ENCODE results near the gene UNC5C. TPM values are rescaled to one million over a fixed set of nuclear protein-coding genes. Genes with fewer than 3 reads are reported as not detected.

Gene UNC5C
- total RNA-seq, 1 donor from 2014 or later, result 0.97 TPM

GRCh38 chr4:95220205-95221175 lies 328.3 kb downstream of the UNC5C start:
- no peaks in the 10 kb centered on the region for H3K4me1 Mint-ChIP-seq (ENCODE audit: unreplicated experiment)
- TF ChIP-seq, protein P1, sequence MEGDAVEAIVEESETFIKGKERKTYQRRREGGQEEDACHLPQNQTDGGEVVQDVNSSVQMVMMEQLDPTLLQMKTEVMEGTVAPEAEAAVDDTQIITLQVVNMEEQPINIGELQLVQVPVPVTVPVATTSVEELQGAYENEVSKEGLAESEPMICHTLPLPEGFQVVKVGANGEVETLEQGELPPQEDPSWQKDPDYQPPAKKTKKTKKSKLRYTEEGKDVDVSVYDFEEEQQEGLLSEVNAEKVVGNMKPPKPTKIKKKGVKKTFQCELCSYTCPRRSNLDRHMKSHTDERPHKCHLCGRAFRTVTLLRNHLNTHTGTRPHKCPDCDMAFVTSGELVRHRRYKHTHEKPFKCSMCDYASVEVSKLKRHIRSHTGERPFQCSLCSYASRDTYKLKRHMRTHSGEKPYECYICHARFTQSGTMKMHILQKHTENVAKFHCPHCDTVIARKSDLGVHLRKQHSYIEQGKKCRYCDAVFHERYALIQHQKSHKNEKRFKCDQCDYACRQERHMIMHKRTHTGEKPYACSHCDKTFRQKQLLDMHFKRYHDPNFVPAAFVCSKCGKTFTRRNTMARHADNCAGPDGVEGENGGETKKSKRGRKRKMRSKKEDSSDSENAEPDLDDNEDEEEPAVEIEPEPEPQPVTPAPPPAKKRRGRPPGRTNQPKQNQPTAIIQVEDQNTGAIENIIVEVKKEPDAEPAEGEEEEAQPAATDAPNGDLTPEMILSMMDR (IDR thresholded peaks at IDR 0.05; ENCODE audit: unreplicated experiment), result no peak
- H3K4me3 Mint-ChIP-seq (ENCODE audit: unreplicated experiment), result no peak overlapping the region
- H3K36me3 Mint-ChIP-seq (ENCODE audit: low read depth, unreplicated experiment), result no peaks in the 10 kb centered on the region
- no peak for DNase-seq (ENCODE audit: low spot score)
- H3K9me3 Mint-ChIP-seq (ENCODE audit: unreplicated experiment), result no peaks in the 10 kb centered on the region
- H3K27me3 Mint-ChIP-seq (ENCODE audit: unreplicated experiment), result peaks cover 1% of the 10 kb centered on the region
- H3K27ac Mint-ChIP-seq (ENCODE audit: unreplicated experiment), result no peak overlapping the region

GRCh38 chr4:95219109-95219508 lies 329.7 kb downstream of the UNC5C start:
- no peak overlapping the region for H3K27ac Mint-ChIP-seq (ENCODE audit: unreplicated experiment)
- H3K9me3 Mint-ChIP-seq (ENCODE audit: unreplicated experiment), result no peaks in the 10 kb centered on the region
- DNase-seq (ENCODE audit: low spot score), result no peak
- H3K4me3 Mint-ChIP-seq (ENCODE audit: unreplicated experiment), result no peak overlapping the region
- H3K36me3 Mint-ChIP-seq (ENCODE audit: low read depth, unreplicated experiment), result no peaks in the 10 kb centered on the region
- peaks cover 1% of the 10 kb centered on the region for H3K27me3 Mint-ChIP-seq (ENCODE audit: unreplicated experiment)
- TF ChIP-seq, protein P1 (IDR thresholded peaks at IDR 0.05; ENCODE audit: unreplicated experiment), result no peak
- H3K4me1 Mint-ChIP-seq (ENCODE audit: unreplicated experiment), result no peaks in the 10 kb centered on the region

GRCh38 chr4:95217197-95217596 lies 331.6 kb downstream of the UNC5C start:
- no peak for DNase-seq (ENCODE audit: low spot score)
- H3K27ac Mint-ChIP-seq (ENCODE audit: unreplicated experiment), result no peak overlapping the region
- no peaks in the 10 kb centered on the region for H3K9me3 Mint-ChIP-seq (ENCODE audit: unreplicated experiment)
- TF ChIP-seq, protein P1 (IDR thresholded peaks at IDR 0.05; ENCODE audit: unreplicated experiment), result no peak
- no peak overlapping the region for H3K4me3 Mint-ChIP-seq (ENCODE audit: unreplicated experiment)
- peaks cover 3% of the 10 kb centered on the region for H3K27me3 Mint-ChIP-seq (ENCODE audit: unreplicated experiment)
- no peaks in the 10 kb centered on the region for H3K36me3 Mint-ChIP-seq (ENCODE audit: low read depth, unreplicated experiment)
- H3K4me1 Mint-ChIP-seq (ENCODE audit: unreplicated experiment), result peaks cover 3% of the 10 kb centered on the region

DNA sequence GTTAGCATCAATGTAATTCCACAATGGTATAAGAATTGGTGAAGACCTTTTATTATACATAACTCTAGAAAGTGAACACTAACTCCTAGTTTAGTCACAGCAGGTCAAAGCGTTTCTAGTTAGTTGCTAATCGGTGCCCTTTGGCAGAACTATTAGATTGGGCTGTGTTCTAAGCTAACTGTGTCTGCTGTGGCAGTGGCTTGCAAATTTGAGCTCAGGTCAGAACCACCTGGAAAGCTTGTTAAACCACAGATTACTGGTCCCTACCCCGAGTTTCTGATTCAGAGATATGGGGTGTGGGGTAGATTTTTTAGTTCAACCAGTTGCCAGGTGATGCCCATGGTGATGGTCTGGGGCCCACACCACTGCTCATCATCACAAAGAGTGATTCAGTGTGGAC lies 332.1 kb downstream of the UNC5C start:
- Mint-ChIP-seq H3K9me3 (ENCODE audit: unreplicated experiment) (no peaks in the 10 kb centered on the region), H3K4me3 (ENCODE audit: unreplicated experiment) (no peak overlapping the region), H3K36me3 (ENCODE audit: low read depth, unreplicated experiment) (no peaks in the 10 kb centered on the region), H3K4me1 (ENCODE audit: unreplicated experiment) (peaks cover 3% of the 10 kb centered on the region), H3K27me3 (ENCODE audit: unreplicated experiment) (peaks cover 2% of the 10 kb centered on the region), H3K27ac (ENCODE audit: unreplicated experiment) (no peak overlapping the region)
- TF ChIP-seq, protein P1 (IDR thresholded peaks at IDR 0.05; ENCODE audit: unreplicated experiment), result no peak
- DNase-seq (ENCODE audit: low spot score), result no peak

DNA sequence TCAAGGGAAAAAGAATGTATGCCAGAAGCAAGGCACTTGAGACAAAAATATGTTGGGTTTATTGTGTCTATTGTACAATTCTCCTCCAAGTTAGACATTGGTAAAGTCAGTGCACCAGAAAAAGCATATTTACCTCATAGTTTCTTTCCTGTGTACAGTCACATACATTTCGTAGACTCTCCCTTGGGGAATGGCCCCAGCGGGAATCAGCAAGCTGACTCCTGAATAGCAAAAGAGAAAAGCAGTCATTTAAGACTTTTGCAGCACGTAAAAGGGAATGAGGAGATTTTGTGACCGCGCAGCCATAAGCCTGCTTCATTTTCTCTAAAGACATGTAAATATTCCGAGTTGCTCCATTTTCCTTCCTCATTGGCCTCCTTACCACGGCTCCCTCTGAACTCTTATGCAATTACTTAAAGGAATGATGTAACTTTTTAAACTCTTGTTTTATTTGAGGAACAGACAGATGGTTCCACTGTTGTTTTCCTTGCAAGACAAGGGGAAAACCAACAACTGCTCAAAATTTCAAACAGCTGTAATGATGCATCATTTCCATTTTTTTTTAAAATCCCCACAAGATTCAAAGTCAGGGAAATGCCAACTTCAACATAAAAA lies 332.7 kb downstream of the UNC5C start:
- H3K27me3 Mint-ChIP-seq (ENCODE audit: unreplicated experiment), result peaks cover 2% of the 10 kb centered on the region
- DNase-seq (ENCODE audit: low spot score), result no peak
- no peak overlapping the region for H3K4me3 Mint-ChIP-seq (ENCODE audit: unreplicated experiment)
- H3K27ac Mint-ChIP-seq (ENCODE audit: unreplicated experiment), result no peak overlapping the region
- no peaks in the 10 kb centered on the region for H3K36me3 Mint-ChIP-seq (ENCODE audit: low read depth, unreplicated experiment)
- peaks cover 3% of the 10 kb centered on the region for H3K4me1 Mint-ChIP-seq (ENCODE audit: unreplicated experiment)
- no peaks in the 10 kb centered on the region for H3K9me3 Mint-ChIP-seq (ENCODE audit: unreplicated experiment)
- TF ChIP-seq, protein P1 (IDR thresholded peaks at IDR 0.05; ENCODE audit: unreplicated experiment), result no peak
